Measurements from ENCODE around the gene LHX1.
A peak's percentile ranks its signal among the peaks of the same experiment; 100 is the strongest.

LHX1 gene
- total RNA-seq, result 0 to 0.17 (median 0) reads per million in 3 donors

- peak within 1 kb of the TSS; percentile 37 for H3K4me3 ChIP-seq (ENCODE audit: insufficient read depth, low read depth, low read length, poor library complexity, severe bottlenecking)
- H3K27ac ChIP-seq (ENCODE audit: insufficient read depth, low read length, poor library complexity, severe bottlenecking), result no peak within 1 kb of the TSS
- H3K9me3 ChIP-seq (ENCODE audit: control insufficient read depth, low read length), result no peaks in the 10 kb centered on the region
- no peaks in the 10 kb centered on the region for H3K36me3 ChIP-seq (ENCODE audit: control insufficient read depth, insufficient read depth, low read length)
- H3K27me3 ChIP-seq (replicated peaks; ENCODE audit: control insufficient read depth, insufficient read depth, low read length, poor library complexity, severe bottlenecking), result peaks cover 96% of the 10 kb centered on the region
- DNase-seq, result no peak
- H3K4me1 ChIP-seq (ENCODE audit: control insufficient read depth, insufficient read depth, low read length, poor library complexity, severe bottlenecking), result peaks cover 79% of the 10 kb centered on the region
Measured at GRCh38 chr17:36937001-36937958, at the start of gene LHX1. LHX1 (plus strand) TSS chr17:36937475; CDS start chr17:36938198, 723 bp downstream.

DNA sequence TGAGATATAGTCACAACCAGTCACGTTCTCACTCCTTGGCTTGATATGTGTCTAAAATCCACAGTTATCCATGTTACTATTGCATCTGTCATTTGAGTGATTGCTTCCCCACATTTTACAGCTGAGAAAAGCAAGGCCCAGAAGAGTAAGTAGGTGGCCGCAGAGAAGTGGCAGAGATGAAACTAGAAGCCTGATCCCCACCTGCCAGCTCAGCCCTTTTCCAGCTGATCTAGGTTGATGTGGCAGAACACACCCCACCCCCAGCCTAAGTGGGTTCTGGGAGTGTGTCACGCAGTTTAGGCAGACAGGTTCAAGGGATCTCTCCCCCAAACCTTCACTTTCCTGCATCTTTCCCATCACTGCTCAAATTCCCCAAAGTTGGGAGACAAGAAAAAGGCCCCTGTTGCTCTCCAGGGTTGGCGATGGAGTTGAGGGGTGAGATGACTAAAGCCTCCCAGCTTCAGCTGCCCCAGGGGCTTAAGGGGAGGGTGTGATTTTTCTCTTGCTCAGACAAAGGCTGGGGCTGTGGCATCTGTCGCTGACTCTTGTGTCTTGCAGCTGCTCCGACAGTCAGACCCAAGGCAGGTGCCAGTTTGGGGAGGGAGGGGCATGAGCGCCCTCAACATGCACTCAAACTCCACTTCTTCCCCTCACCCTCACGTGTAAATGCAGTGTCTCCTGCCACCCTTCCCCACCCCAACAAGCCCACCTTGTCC, 48.9 kb upstream of the LHX1 start:
- peaks cover 8% of the 10 kb centered on the region for H3K27me3 ChIP-seq (replicated peaks; ENCODE audit: control insufficient read depth, insufficient read depth, low read length, poor library complexity, severe bottlenecking)

DNA sequence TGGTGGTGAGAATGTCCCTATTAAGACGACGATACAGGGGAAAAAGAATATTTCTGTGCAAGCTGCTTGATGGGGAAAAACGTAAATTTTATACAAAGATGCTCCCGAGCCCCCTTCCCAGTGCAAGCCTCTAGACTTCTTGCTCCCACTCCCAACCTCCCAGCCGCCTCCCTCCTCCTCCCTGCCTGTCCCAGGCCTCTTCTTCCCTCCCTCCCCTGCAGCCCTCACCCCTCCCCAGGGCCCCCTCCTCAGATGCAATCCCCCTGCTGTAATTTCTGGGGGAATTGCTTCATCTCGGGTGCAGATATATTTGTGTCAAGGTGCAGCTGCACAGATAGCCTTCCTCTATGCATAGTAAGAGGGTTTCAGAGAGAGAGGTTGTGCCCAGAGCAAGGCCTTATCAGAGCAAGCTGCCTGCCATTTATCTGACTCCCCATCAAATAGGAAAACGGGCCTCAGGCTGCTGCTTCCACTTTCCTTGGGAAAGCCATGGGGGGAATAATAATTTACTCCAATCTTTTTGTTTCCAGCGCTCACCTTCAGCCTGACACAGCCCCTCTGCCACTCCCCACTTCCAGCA, 47.4 kb upstream of the LHX1 start:
- H3K9me3 ChIP-seq (ENCODE audit: control insufficient read depth, low read length), result no peaks in the 10 kb centered on the region
- no peak for DNase-seq
- no peaks in the 10 kb centered on the region for H3K4me1 ChIP-seq (ENCODE audit: control insufficient read depth, insufficient read depth, low read length, poor library complexity, severe bottlenecking)
- H3K27me3 ChIP-seq (replicated peaks; ENCODE audit: control insufficient read depth, insufficient read depth, low read length, poor library complexity, severe bottlenecking), result no peaks in the 10 kb centered on the region
- H3K36me3 ChIP-seq (ENCODE audit: control insufficient read depth, insufficient read depth, low read length), result no peaks in the 10 kb centered on the region
- no peak overlapping the region for H3K4me3 ChIP-seq (ENCODE audit: insufficient read depth, low read depth, low read length, poor library complexity, severe bottlenecking)
- H3K27ac ChIP-seq (ENCODE audit: insufficient read depth, low read length, poor library complexity, severe bottlenecking), result no peak overlapping the region

More for the DNA sequence above, 48.9 kb upstream of the LHX1 start:
- Histone ChIP-seq H3K27ac (ENCODE audit: insufficient read depth, low read length, poor library complexity, severe bottlenecking) (no peak overlapping the region), H3K4me3 (ENCODE audit: insufficient read depth, low read depth, low read length, poor library complexity, severe bottlenecking) (no peak overlapping the region), H3K9me3 (ENCODE audit: control insufficient read depth, low read length) (no peaks in the 10 kb centered on the region), H3K36me3 (ENCODE audit: control insufficient read depth, insufficient read depth, low read length) (no peaks in the 10 kb centered on the region), H3K4me1 (ENCODE audit: control insufficient read depth, insufficient read depth, low read length, poor library complexity, severe bottlenecking) (no peaks in the 10 kb centered on the region)
- no peak for DNase-seq

DNA sequence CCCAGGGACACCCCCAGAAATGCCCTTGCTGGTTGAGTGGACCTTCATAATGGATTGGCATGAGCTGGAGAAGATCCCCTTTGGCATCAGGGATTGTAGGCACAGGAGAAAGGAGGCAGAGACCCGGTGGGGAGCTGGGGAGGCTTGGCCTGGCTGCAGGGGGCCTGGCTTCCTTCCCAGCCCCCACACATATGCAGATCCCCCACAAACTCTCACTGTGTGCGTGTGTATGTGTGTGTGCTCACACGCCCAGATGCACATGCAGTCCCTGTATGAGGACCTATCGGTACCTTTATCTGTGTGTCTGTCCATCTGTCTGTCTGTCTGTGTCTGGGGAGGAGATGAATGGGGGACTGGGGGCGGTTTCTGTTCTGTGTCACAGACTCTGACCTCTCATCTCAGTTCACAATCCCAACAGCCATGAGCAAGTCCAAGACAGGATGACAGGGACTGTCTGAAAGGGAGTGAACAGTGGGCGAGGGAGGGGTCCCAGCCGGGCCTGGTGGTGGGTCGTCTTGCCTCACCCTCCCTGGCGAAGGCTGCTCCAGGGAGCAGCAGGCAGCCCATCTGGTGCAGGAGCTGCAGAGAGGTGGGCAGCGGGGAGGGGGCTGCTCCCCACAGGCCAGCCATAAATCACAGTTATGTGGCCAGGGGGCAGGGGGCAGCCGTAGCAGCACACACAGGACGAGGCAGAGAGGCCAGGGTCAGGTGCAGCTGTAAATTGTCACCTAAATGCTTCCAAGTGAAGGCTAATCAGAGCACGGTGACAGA, 46.7 kb upstream of the LHX1 start:
- Histone ChIP-seq H3K4me1 (ENCODE audit: control insufficient read depth, insufficient read depth, low read length, poor library complexity, severe bottlenecking) (no peaks in the 10 kb centered on the region), H3K9me3 (ENCODE audit: control insufficient read depth, low read length) (no peaks in the 10 kb centered on the region), H3K4me3 (ENCODE audit: insufficient read depth, low read depth, low read length, poor library complexity, severe bottlenecking) (no peak overlapping the region), H3K36me3 (ENCODE audit: control insufficient read depth, insufficient read depth, low read length) (no peaks in the 10 kb centered on the region), H3K27me3 (replicated peaks; ENCODE audit: control insufficient read depth, insufficient read depth, low read length, poor library complexity, severe bottlenecking) (no peaks in the 10 kb centered on the region), H3K27ac (ENCODE audit: insufficient read depth, low read length, poor library complexity, severe bottlenecking) (no peak overlapping the region)
- DNase-seq, result no peak

DNA sequence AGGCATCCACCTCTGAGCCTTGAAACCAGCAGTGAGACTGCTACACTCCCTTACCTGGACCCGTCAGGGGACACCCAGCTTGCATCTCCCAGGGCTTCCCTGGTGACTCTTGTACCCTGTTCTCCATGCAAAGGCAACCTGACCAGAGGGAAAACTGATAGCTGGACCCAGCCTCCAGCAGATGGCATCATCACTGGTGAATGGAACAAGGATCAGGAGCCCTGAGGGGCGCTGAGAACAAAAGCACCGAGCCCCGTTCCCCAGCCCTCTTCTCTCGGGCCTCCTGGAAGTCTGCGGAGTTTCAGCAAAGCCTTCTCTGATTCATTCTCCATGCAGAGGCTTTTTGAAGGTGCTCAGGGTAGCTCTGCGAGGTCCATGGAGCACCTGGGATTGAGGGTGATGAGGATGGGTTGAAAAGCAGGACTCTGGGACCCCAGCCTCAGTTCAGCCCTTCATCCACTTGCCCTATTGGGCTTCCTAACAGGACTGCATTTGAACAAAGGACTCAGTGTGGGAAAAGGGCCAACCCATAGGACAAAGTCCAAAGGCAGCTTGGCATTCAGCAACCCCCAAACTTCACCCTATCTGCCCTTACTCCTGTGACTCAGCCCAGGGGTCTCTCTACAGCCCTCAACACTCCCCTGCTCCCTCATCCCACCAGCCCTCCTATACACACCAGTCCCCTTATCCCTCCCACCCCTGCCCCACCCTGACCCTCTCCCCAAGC, 45.0 kb upstream of the LHX1 start:
- H3K27me3 ChIP-seq (replicated peaks; ENCODE audit: control insufficient read depth, insufficient read depth, low read length, poor library complexity, severe bottlenecking), result no peaks in the 10 kb centered on the region

GRCh38 chr17:36894177-36894576, 43.1 kb upstream of the LHX1 start:
- H3K4me3 ChIP-seq (ENCODE audit: insufficient read depth, low read depth, low read length, poor library complexity, severe bottlenecking), result no peak overlapping the region
- DNase-seq, result no peak
- no peaks in the 10 kb centered on the region for H3K36me3 ChIP-seq (ENCODE audit: control insufficient read depth, insufficient read depth, low read length)
- no peaks in the 10 kb centered on the region for H3K9me3 ChIP-seq (ENCODE audit: control insufficient read depth, low read length)
- H3K4me1 ChIP-seq (ENCODE audit: control insufficient read depth, insufficient read depth, low read length, poor library complexity, severe bottlenecking), result no peaks in the 10 kb centered on the region
- no peak overlapping the region for H3K27ac ChIP-seq (ENCODE audit: insufficient read depth, low read length, poor library complexity, severe bottlenecking)
- no peaks in the 10 kb centered on the region for H3K27me3 ChIP-seq (replicated peaks; ENCODE audit: control insufficient read depth, insufficient read depth, low read length, poor library complexity, severe bottlenecking)

More for the DNA sequence above, 45.0 kb upstream of the LHX1 start:
- H3K27ac ChIP-seq (ENCODE audit: insufficient read depth, low read length, poor library complexity, severe bottlenecking), result no peak overlapping the region
- no peak overlapping the region for H3K4me3 ChIP-seq (ENCODE audit: insufficient read depth, low read depth, low read length, poor library complexity, severe bottlenecking)
- H3K36me3 ChIP-seq (ENCODE audit: control insufficient read depth, insufficient read depth, low read length), result no peaks in the 10 kb centered on the region
- no peaks in the 10 kb centered on the region for H3K9me3 ChIP-seq (ENCODE audit: control insufficient read depth, low read length)
- no peak for DNase-seq
- no peaks in the 10 kb centered on the region for H3K4me1 ChIP-seq (ENCODE audit: control insufficient read depth, insufficient read depth, low read length, poor library complexity, severe bottlenecking)

DNA sequence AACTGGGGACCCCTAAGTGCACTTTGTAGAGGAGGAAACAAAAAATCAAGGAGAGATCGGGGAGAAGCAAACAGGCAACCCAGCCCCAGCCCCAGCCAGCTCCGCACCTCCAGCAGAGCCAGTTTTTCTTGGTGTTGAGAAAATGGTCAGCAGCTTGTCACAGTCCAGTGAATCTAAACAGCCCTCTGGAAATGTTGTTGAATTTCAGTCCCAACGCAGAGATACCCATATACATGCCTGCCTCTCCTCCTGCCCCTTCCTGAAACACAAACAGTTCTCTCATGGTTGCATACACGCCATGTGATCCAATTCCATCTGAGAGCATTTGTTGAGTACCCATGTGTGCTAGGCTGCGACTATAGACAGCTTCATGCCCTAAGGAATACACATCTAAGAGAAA, 42.4 kb upstream of the LHX1 start:
- no peaks in the 10 kb centered on the region for H3K4me1 ChIP-seq (ENCODE audit: control insufficient read depth, insufficient read depth, low read length, poor library complexity, severe bottlenecking)
- H3K36me3 ChIP-seq (ENCODE audit: control insufficient read depth, insufficient read depth, low read length), result no peaks in the 10 kb centered on the region
- no peak overlapping the region for H3K27ac ChIP-seq (ENCODE audit: insufficient read depth, low read length, poor library complexity, severe bottlenecking)
- H3K27me3 ChIP-seq (replicated peaks; ENCODE audit: control insufficient read depth, insufficient read depth, low read length, poor library complexity, severe bottlenecking), result no peaks in the 10 kb centered on the region
- no peak overlapping the region for H3K4me3 ChIP-seq (ENCODE audit: insufficient read depth, low read depth, low read length, poor library complexity, severe bottlenecking)
- no peaks in the 10 kb centered on the region for H3K9me3 ChIP-seq (ENCODE audit: control insufficient read depth, low read length)
- DNase-seq, result no peak

GRCh38 chr17:36899250-36900159, 37.8 kb upstream of the LHX1 start:
- H3K9me3 ChIP-seq (ENCODE audit: control insufficient read depth, low read length), result no peaks in the 10 kb centered on the region
- H3K4me1 ChIP-seq (ENCODE audit: control insufficient read depth, insufficient read depth, low read length, poor library complexity, severe bottlenecking), result no peaks in the 10 kb centered on the region
- no peak overlapping the region for H3K27ac ChIP-seq (ENCODE audit: insufficient read depth, low read length, poor library complexity, severe bottlenecking)
- no peaks in the 10 kb centered on the region for H3K36me3 ChIP-seq (ENCODE audit: control insufficient read depth, insufficient read depth, low read length)
- no peaks in the 10 kb centered on the region for H3K27me3 ChIP-seq (replicated peaks; ENCODE audit: control insufficient read depth, insufficient read depth, low read length, poor library complexity, severe bottlenecking)
- H3K4me3 ChIP-seq (ENCODE audit: insufficient read depth, low read depth, low read length, poor library complexity, severe bottlenecking), result no peak overlapping the region
- DNase-seq, result no peak

Data from effector memory CD4-positive, alpha-beta T cell (primary cell).